SH-SY5Y (cell line): ENCODE measurements around the gene GRIK2.

Source experiments
- GATA2 ChIP-seq: IDR thresholded peaks from 2 replicates; pipeline ENCODE4 v1.6.1; 2011; ENCODE audit warnings: mild to moderate bottlenecking, low read depth, low read length
- GATA3 ChIP-seq: IDR thresholded peaks from 2 replicates; pipeline ENCODE4 v1.6.1; 2011; ENCODE audit warnings: low read depth, mild to moderate bottlenecking, low read length, moderate library complexity

GRCh38 chr6:101777646-101778045, 384.1 kb downstream of the GRIK2 start:
- TF ChIP-seq GATA2: no peak
- no peak for TF ChIP-seq GATA3
